ENCODE results near the gene GIN1.

The GIN1 gene

DNA sequence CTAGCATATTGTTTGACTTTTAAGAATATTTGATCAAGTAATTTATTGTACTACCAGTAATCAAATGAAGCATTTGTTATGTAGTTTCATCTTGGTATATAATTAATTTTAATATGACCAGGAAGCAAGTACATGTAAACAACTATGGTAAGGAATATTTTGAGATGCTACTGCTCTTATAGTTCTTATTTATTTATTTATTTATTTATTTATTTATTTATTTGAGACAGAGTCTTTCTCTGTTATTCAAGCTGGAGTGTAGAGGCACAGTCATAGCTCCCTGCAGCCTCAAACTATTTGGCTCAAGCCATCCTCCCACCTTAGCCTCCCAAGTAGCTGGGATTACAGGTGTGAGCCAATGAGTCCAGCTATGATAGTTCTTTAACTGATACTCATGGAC lies 8.3 kb upstream of the GIN1 start:
- H3K9me3 ChIP-seq (ENCODE audit: control insufficient read depth, low read length) = no peaks in the 10 kb centered on the region
- no peaks in the 10 kb centered on the region for H3K36me3 ChIP-seq (ENCODE audit: control insufficient read depth, insufficient read depth, low read length)
- no peaks in the 10 kb centered on the region for H3K4me1 ChIP-seq (ENCODE audit: control insufficient read depth, insufficient read depth, low read length, poor library complexity, severe bottlenecking)
- H3K4me3 ChIP-seq (ENCODE audit: extremely low read depth, insufficient read depth, low read length, poor library complexity, severe bottlenecking) = no peak overlapping the region
- H3K27ac ChIP-seq (ENCODE audit: low read depth, low read length, severe bottlenecking) = no peak overlapping the region

DNA sequence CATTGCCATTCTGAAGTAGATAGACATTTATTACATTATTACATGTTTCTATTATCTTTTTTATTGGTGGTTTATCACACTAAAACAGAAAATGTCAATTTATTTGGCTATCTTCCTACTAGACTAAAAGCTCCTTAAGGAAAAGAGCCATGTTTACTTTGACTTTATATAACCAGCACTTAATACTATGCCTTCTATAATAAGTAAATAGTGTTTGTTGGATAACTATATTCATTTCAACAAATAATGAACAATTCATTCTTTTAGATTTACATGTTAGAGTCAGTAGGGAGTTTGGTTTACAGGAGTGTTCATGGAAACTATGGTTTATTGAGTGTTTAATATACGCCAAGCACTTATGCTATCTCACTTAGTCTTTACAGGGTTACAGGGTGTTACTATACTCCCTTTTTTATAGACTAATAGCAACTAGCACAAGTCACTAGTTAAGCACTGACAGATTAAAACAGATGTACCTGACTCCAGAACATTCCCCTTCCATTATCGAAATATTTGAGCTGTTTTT lies 7.4 kb upstream of the GIN1 start:
- Histone ChIP-seq H3K4me1 (ENCODE audit: control insufficient read depth, insufficient read depth, low read length, poor library complexity, severe bottlenecking) (no peaks in the 10 kb centered on the region), H3K9me3 (ENCODE audit: control insufficient read depth, low read length) (no peaks in the 10 kb centered on the region), H3K4me3 (ENCODE audit: extremely low read depth, insufficient read depth, low read length, poor library complexity, severe bottlenecking) (no peak overlapping the region), H3K27ac (ENCODE audit: low read depth, low read length, severe bottlenecking) (no peak overlapping the region), H3K36me3 (ENCODE audit: control insufficient read depth, insufficient read depth, low read length) (no peaks in the 10 kb centered on the region)
- no CpG with 5 or more reads among the region's 2 CpGs for WGBS, 2 experiments (ENCODE audit: insufficient coverage in 2 of 2)

DNA sequence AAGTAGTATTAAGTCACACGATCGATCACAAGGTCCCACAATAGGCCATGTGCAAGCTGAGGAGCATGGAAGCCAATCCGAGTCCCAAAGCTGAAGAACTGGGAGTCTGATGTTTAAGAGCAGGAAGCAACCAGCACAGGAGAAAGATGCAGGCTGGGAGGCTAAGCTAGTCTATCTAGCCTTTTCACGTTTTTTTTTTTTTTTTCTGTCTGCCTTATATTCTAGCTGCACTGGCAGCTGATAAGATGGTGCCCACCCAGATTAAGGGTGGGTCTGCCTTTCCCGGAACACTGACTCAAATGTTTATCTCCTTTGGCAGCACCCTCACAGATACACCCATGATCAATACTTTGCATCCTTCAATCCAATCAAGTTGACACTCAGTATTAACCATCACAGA lies 6.6 kb upstream of the GIN1 start:
- Histone ChIP-seq H3K9me3 (ENCODE audit: control insufficient read depth, low read length) (no peaks in the 10 kb centered on the region), H3K4me3 (ENCODE audit: extremely low read depth, insufficient read depth, low read length, poor library complexity, severe bottlenecking) (no peak overlapping the region), H3K27ac (ENCODE audit: low read depth, low read length, severe bottlenecking) (no peak overlapping the region), H3K36me3 (ENCODE audit: control insufficient read depth, insufficient read depth, low read length) (no peaks in the 10 kb centered on the region), H3K4me1 (ENCODE audit: control insufficient read depth, insufficient read depth, low read length, poor library complexity, severe bottlenecking) (no peaks in the 10 kb centered on the region)
- WGBS, 2 experiments (ENCODE audit: insufficient coverage in 2 of 2) = 84 to 88% methylated on average over 4 to 5 of the region's 5 CpGs

- no peak overlapping the region for H3K4me3 ChIP-seq (ENCODE audit: extremely low read depth, insufficient read depth, low read length, poor library complexity, severe bottlenecking)
- no peaks in the 10 kb centered on the region for H3K4me1 ChIP-seq (ENCODE audit: control insufficient read depth, insufficient read depth, low read length, poor library complexity, severe bottlenecking)
- no peaks in the 10 kb centered on the region for H3K9me3 ChIP-seq (ENCODE audit: control insufficient read depth, low read length)
- H3K27ac ChIP-seq (ENCODE audit: low read depth, low read length, severe bottlenecking) = no peak overlapping the region
- H3K36me3 ChIP-seq (ENCODE audit: control insufficient read depth, insufficient read depth, low read length) = no peaks in the 10 kb centered on the region
- 76 to 80% methylated on average over 3 of the region's 3 CpGs for WGBS, 2 experiments (ENCODE audit: insufficient coverage in 2 of 2)
Observed at GRCh38 chr5:103122242-103122641, 2.3 kb upstream of the GIN1 start.

DNA sequence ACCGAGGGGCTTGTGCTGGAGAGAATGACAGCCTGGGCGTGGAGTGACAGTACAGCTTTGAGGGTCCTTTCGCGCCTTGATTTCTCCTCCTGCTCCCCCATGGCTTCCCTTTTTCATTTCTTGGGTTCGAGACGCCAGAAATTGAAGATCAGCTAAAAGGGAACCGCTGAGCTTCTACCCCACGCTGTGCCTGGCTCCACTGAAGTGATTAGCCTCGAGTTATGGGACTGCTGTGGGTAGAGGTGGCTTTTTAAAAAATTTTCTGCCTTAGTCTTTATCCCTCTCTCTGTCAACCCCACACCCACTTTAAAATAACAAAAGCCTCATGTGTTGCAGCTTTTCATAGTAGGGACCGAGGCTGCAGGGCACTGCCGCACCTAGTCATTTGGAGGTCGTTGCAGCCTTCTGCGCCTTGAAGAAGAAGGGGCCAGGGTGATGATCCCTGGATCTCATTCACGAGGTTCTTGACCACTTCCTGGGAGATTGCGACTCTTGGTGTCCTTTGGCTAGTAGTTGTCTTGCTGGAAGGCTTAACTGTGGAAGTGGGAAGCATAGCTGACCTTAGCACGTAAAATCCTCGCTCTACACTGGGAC lies 766 bp upstream of the GIN1 start:
- H3K9me3 ChIP-seq (ENCODE audit: control insufficient read depth, low read length) = no peaks in the 10 kb centered on the region
- peak overlapping the region; percentile 76 for H3K27ac ChIP-seq (ENCODE audit: low read depth, low read length, severe bottlenecking)
- H3K4me3 ChIP-seq (ENCODE audit: extremely low read depth, insufficient read depth, low read length, poor library complexity, severe bottlenecking) = peak overlapping the region; percentile 80
- no peaks in the 10 kb centered on the region for H3K36me3 ChIP-seq (ENCODE audit: control insufficient read depth, insufficient read depth, low read length)
- WGBS, 2 experiments (ENCODE audit: insufficient coverage in 2 of 2) = 1 to 2% methylated on average over 6 to 8 of the region's 17 CpGs
- H3K4me1 ChIP-seq (ENCODE audit: control insufficient read depth, insufficient read depth, low read length, poor library complexity, severe bottlenecking) = no peaks in the 10 kb centered on the region

GRCh38 chr5:103119070-103119764 lies 721 bp downstream of the GIN1 start:
- 2 to 6% methylated on average over 8 to 9 of the region's 15 CpGs for WGBS, 2 experiments (ENCODE audit: insufficient coverage in 2 of 2)
- Histone ChIP-seq H3K4me1 (ENCODE audit: control insufficient read depth, insufficient read depth, low read length, poor library complexity, severe bottlenecking) (no peaks in the 10 kb centered on the region), H3K36me3 (ENCODE audit: control insufficient read depth, insufficient read depth, low read length) (no peaks in the 10 kb centered on the region), H3K27ac (ENCODE audit: low read depth, low read length, severe bottlenecking) (peak overlapping the region; percentile 97), H3K4me3 (ENCODE audit: extremely low read depth, insufficient read depth, low read length, poor library complexity, severe bottlenecking) (peak overlapping the region; percentile 80), H3K9me3 (ENCODE audit: control insufficient read depth, low read length) (no peaks in the 10 kb centered on the region)

DNA sequence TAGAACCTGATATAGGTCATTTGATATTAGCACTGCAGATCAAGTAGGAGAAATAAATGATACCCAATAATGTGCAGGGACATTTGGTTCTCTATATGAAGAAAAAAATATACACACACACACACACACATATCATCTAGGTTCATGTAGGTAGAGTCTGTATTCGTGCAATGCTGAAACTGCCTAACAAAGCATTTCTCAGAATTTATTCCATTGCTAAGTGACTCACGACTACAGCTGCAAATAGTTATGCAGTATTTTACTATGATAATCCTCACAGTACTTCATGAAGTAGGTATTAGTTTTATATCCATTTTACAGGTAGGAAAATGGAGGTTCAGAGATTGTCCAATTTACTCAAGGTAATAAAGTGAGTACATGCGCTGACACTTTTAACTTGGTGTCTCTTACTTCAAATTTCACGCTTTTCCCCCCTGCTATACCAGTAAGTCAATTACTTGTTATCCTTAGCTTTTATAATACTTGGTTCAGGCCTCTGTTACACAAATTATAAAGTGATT lies 2.4 kb downstream of the GIN1 start:
- Histone ChIP-seq H3K9me3 (ENCODE audit: control insufficient read depth, low read length) (no peaks in the 10 kb centered on the region), H3K36me3 (ENCODE audit: control insufficient read depth, insufficient read depth, low read length) (no peaks in the 10 kb centered on the region)

DNA sequence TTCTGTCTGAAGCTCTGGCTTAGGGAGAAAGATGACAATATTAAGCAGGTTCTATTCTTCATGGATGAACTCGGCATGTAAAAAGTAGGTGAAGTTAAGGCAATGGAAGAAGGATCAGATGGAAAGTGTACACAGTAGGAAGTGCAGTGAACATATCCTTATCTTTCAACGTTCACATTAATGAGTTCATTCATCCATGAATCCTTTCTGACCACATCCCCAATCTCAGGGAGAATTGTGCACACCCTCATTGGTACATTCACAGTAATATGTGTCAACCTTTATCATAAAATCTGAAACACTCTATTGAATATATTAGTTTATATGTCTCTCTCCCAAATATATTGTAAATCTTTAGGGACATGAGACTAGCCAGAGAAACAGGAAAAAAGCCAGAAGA lies 5.5 kb downstream of the GIN1 start:
- H3K4me3 ChIP-seq (ENCODE audit: extremely low read depth, insufficient read depth, low read length, poor library complexity, severe bottlenecking) = no peak overlapping the region
- WGBS, 2 experiments (ENCODE audit: insufficient coverage in 2 of 2) = 89 to 100% methylated on average over 1 of the region's 2 CpGs
- no peaks in the 10 kb centered on the region for H3K36me3 ChIP-seq (ENCODE audit: control insufficient read depth, insufficient read depth, low read length)
- H3K4me1 ChIP-seq (ENCODE audit: control insufficient read depth, insufficient read depth, low read length, poor library complexity, severe bottlenecking) = no peaks in the 10 kb centered on the region
- no peaks in the 10 kb centered on the region for H3K9me3 ChIP-seq (ENCODE audit: control insufficient read depth, low read length)
- no peak overlapping the region for H3K27ac ChIP-seq (ENCODE audit: low read depth, low read length, severe bottlenecking)

More for the DNA sequence above, 2.4 kb downstream of the GIN1 start:
- no CpG with 5 or more reads among the region's 4 CpGs for WGBS, 2 experiments (ENCODE audit: insufficient coverage in 2 of 2)
- Histone ChIP-seq H3K4me1 (ENCODE audit: control insufficient read depth, insufficient read depth, low read length, poor library complexity, severe bottlenecking) (no peaks in the 10 kb centered on the region), H3K4me3 (ENCODE audit: extremely low read depth, insufficient read depth, low read length, poor library complexity, severe bottlenecking) (no peak overlapping the region), H3K27ac (ENCODE audit: low read depth, low read length, severe bottlenecking) (no peak overlapping the region)

DNA sequence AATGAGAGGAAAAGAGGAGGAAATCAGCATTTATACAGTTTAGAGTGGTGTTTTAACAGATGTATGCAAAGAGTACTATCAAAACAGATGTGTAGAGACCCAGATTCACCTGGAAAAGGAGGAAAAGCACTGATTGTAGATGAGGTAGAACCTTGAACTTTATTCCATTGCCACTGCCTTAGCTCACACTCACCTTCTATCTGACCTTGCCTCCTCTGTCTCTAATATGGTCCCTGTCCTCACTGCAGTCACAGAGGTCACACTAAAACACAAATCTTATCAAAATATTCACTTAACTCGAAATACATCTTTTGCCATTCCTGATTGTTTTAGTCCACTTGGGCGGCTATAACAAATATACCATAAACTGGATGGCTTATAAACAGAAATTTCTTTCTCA lies 7.0 kb downstream of the GIN1 start:
- no peaks in the 10 kb centered on the region for H3K4me1 ChIP-seq (ENCODE audit: control insufficient read depth, insufficient read depth, low read length, poor library complexity, severe bottlenecking)
- no peaks in the 10 kb centered on the region for H3K36me3 ChIP-seq (ENCODE audit: control insufficient read depth, insufficient read depth, low read length)
- no peak overlapping the region for H3K27ac ChIP-seq (ENCODE audit: low read depth, low read length, severe bottlenecking)
- no peak overlapping the region for H3K4me3 ChIP-seq (ENCODE audit: extremely low read depth, insufficient read depth, low read length, poor library complexity, severe bottlenecking)
- no peaks in the 10 kb centered on the region for H3K9me3 ChIP-seq (ENCODE audit: control insufficient read depth, low read length)
- whole genome bisulfite sequencing, 2 experiments (ENCODE audit: insufficient coverage in 2 of 2) = 74 to 100% methylated on average over 1 to 2 of the region's 2 CpGs

DNA sequence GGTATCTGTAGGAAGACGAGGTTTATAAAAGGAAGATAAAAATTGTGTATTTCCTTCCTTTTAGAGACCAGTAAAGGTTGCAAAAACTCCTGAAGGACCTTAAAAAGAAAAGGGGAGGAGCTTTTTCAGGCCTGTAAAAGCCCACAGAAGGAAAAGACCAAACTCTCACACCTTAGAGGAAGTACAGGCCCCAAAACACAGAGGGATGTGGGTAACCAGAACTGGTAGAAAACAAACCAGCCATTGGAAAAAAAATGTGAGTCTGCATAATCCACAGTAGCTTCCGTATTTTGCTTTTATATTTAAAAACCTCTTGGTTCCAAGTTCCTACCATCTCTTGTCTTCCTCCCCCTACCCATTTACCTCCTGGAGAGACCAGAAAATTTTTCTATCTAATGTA lies 8.5 kb downstream of the GIN1 start:
- Histone ChIP-seq H3K4me3 (ENCODE audit: extremely low read depth, insufficient read depth, low read length, poor library complexity, severe bottlenecking) (no peak overlapping the region), H3K36me3 (ENCODE audit: control insufficient read depth, insufficient read depth, low read length) (no peaks in the 10 kb centered on the region)
- WGBS, 2 experiments (ENCODE audit: insufficient coverage in 2 of 2) = no CpG with 5 or more reads among the region's 2 CpGs

GRCh38 chr5:103110403-103110802 lies 9.5 kb downstream of the GIN1 start:
- H3K36me3 ChIP-seq (ENCODE audit: control insufficient read depth, insufficient read depth, low read length) = no peaks in the 10 kb centered on the region
- WGBS, 2 experiments (ENCODE audit: insufficient coverage in 2 of 2) = 83 to 100% methylated on average over 1 to 2 of the region's 2 CpGs
- H3K4me1 ChIP-seq (ENCODE audit: control insufficient read depth, insufficient read depth, low read length, poor library complexity, severe bottlenecking) = no peaks in the 10 kb centered on the region
- no peak overlapping the region for H3K4me3 ChIP-seq (ENCODE audit: extremely low read depth, insufficient read depth, low read length, poor library complexity, severe bottlenecking)
- no peak overlapping the region for H3K27ac ChIP-seq (ENCODE audit: low read depth, low read length, severe bottlenecking)
- H3K9me3 ChIP-seq (ENCODE audit: control insufficient read depth, low read length) = no peaks in the 10 kb centered on the region

More for the DNA sequence above, 8.5 kb downstream of the GIN1 start:
- Histone ChIP-seq H3K27ac (ENCODE audit: low read depth, low read length, severe bottlenecking) (no peak overlapping the region), H3K4me1 (ENCODE audit: control insufficient read depth, insufficient read depth, low read length, poor library complexity, severe bottlenecking) (no peaks in the 10 kb centered on the region), H3K9me3 (ENCODE audit: control insufficient read depth, low read length) (no peaks in the 10 kb centered on the region)

All from mesodermal cell (in vitro differentiated cells).